ENCODE measurements around the gene FLCN. TPM values are rescaled to one million over a fixed set of nuclear protein-coding genes. Genes with fewer than 3 reads are reported as not detected.
"Not testable (repeated sequence)": the region's sequence is repeated elsewhere in the genome, so short reads cannot be mapped to it uniquely, and the experiment has no call there.

FLCN gene
- total RNA-seq, 1 donor from 2014 or later, result 35.5 TPM

GRCh38 chr17:17255689-17256088 is 18.7 kb upstream of the FLCN start:
- H3K4me1 Mint-ChIP-seq (ENCODE audit: low read depth); H3K27me3 Mint-ChIP-seq (ENCODE audit: insufficient read depth); intact Hi-C loops (cut with micrococcal nuclease); H3K4me3 Mint-ChIP-seq; DNase-seq (ENCODE audit: low spot score); H3K9me3 Mint-ChIP-seq; H3K27ac Mint-ChIP-seq: not testable (repeated sequence)
- peaks cover 39% of the 10 kb centered on the region for H3K36me3 Mint-ChIP-seq (ENCODE audit: low read depth)

GRCh38 chr17:17254036-17254435 is 17.1 kb upstream of the FLCN start:
- H3K4me3 Mint-ChIP-seq, result no peak overlapping the region
- no peaks in the 10 kb centered on the region for H3K4me1 Mint-ChIP-seq (ENCODE audit: low read depth)
- DNase-seq (ENCODE audit: low spot score), result no peak
- H3K9me3 Mint-ChIP-seq, result no peaks in the 10 kb centered on the region
- intact Hi-C loops (cut with micrococcal nuclease), result no loop called here
- no peak overlapping the region for H3K27ac Mint-ChIP-seq
- peaks cover 34% of the 10 kb centered on the region for H3K36me3 Mint-ChIP-seq (ENCODE audit: low read depth)
- H3K27me3 Mint-ChIP-seq (ENCODE audit: insufficient read depth), result no peaks in the 10 kb centered on the region

GRCh38 chr17:17253406-17253805 is 16.4 kb upstream of the FLCN start:
- Mint-ChIP-seq H3K36me3 (ENCODE audit: low read depth) (peaks cover 35% of the 10 kb centered on the region), H3K27ac (no peak overlapping the region), H3K9me3 (no peaks in the 10 kb centered on the region), H3K4me1 (ENCODE audit: low read depth) (no peaks in the 10 kb centered on the region), H3K4me3 (no peak overlapping the region), H3K27me3 (ENCODE audit: insufficient read depth) (no peaks in the 10 kb centered on the region)
- intact Hi-C loops (cut with micrococcal nuclease), result no loop called here
- DNase-seq (ENCODE audit: low spot score), result no peak

GRCh38 chr17:17252149-17252661 is 15.2 kb upstream of the FLCN start:
- no peak for DNase-seq (ENCODE audit: low spot score)
- peaks cover 39% of the 10 kb centered on the region for H3K36me3 Mint-ChIP-seq (ENCODE audit: low read depth)
- no peak overlapping the region for H3K4me3 Mint-ChIP-seq
- H3K9me3 Mint-ChIP-seq, result no peaks in the 10 kb centered on the region
- no peaks in the 10 kb centered on the region for H3K27me3 Mint-ChIP-seq (ENCODE audit: insufficient read depth)
- no peaks in the 10 kb centered on the region for H3K4me1 Mint-ChIP-seq (ENCODE audit: low read depth)
- intact Hi-C loops (cut with micrococcal nuclease), result no loop called here
- no peak overlapping the region for H3K27ac Mint-ChIP-seq

GRCh38 chr17:17246879-17247278 is 9.9 kb upstream of the FLCN start:
- Mint-ChIP-seq H3K27me3 (ENCODE audit: insufficient read depth) (no peaks in the 10 kb centered on the region), H3K9me3 (no peaks in the 10 kb centered on the region), H3K4me1 (ENCODE audit: low read depth) (no peaks in the 10 kb centered on the region), H3K4me3 (no peak overlapping the region), H3K36me3 (ENCODE audit: low read depth) (peaks cover 24% of the 10 kb centered on the region), H3K27ac (no peak overlapping the region)
- intact Hi-C loops (cut with micrococcal nuclease), result no loop called here
- no peak for DNase-seq (ENCODE audit: low spot score)

- no peak for DNase-seq (ENCODE audit: low spot score)
- Mint-ChIP-seq H3K27ac (no peak overlapping the region), H3K36me3 (ENCODE audit: low read depth) (peaks cover 15% of the 10 kb centered on the region), H3K4me3 (no peak overlapping the region), H3K4me1 (ENCODE audit: low read depth) (peaks cover 8% of the 10 kb centered on the region), H3K27me3 (ENCODE audit: insufficient read depth) (no peaks in the 10 kb centered on the region), H3K9me3 (no peaks in the 10 kb centered on the region)
- intact Hi-C loops (cut with micrococcal nuclease), result no loop called here
Observed at GRCh38 chr17:17243163-17243562, 6.2 kb upstream of the FLCN start.

GRCh38 chr17:17242246-17242645 is 5.3 kb upstream of the FLCN start:
- Mint-ChIP-seq H3K9me3 (no peaks in the 10 kb centered on the region), H3K4me1 (ENCODE audit: low read depth) (peaks cover 8% of the 10 kb centered on the region), H3K4me3 (no peak overlapping the region), H3K36me3 (ENCODE audit: low read depth) (peaks cover 8% of the 10 kb centered on the region), H3K27me3 (ENCODE audit: insufficient read depth) (peaks cover 3% of the 10 kb centered on the region), H3K27ac (no peak overlapping the region)
- no peak for DNase-seq (ENCODE audit: low spot score)
- intact Hi-C loops (cut with micrococcal nuclease), result no loop called here

GRCh38 chr17:17241656-17242055 is 4.7 kb upstream of the FLCN start:
- no peak overlapping the region for H3K27ac Mint-ChIP-seq
- intact Hi-C loops (cut with micrococcal nuclease), result no loop called here
- H3K27me3 Mint-ChIP-seq (ENCODE audit: insufficient read depth), result peaks cover 4% of the 10 kb centered on the region
- H3K4me3 Mint-ChIP-seq, result no peak overlapping the region
- H3K36me3 Mint-ChIP-seq (ENCODE audit: low read depth), result peaks cover 2% of the 10 kb centered on the region
- H3K9me3 Mint-ChIP-seq, result no peaks in the 10 kb centered on the region
- H3K4me1 Mint-ChIP-seq (ENCODE audit: low read depth), result peaks cover 8% of the 10 kb centered on the region
- no peak for DNase-seq (ENCODE audit: low spot score)

- Mint-ChIP-seq H3K27me3 (ENCODE audit: insufficient read depth) (peaks cover 4% of the 10 kb centered on the region), H3K4me3 (no peak overlapping the region), H3K36me3 (ENCODE audit: low read depth) (no peaks in the 10 kb centered on the region), H3K9me3 (no peaks in the 10 kb centered on the region), H3K27ac (no peak overlapping the region), H3K4me1 (ENCODE audit: low read depth) (peaks cover 25% of the 10 kb centered on the region)
- no peak for DNase-seq (ENCODE audit: low spot score)
- intact Hi-C loops (cut with micrococcal nuclease), result loop anchor here (5.0 kb wide), 1 partner anchor 352 kb away; the partner anchor contains the start of gene PEMT
Observed at GRCh38 chr17:17239832-17240231, 2.9 kb upstream of the FLCN start.

- Mint-ChIP-seq H3K9me3 (no peaks in the 10 kb centered on the region), H3K4me3 (peak overlapping the region; percentile 94), H3K36me3 (ENCODE audit: low read depth) (peaks cover 11% of the 10 kb centered on the region), H3K4me1 (ENCODE audit: low read depth) (peaks cover 25% of the 10 kb centered on the region), H3K27ac (peak overlapping the region; percentile 99), H3K27me3 (ENCODE audit: insufficient read depth) (peaks cover 4% of the 10 kb centered on the region)
- intact Hi-C loops (cut with micrococcal nuclease), result loop anchor here (1.0 to 5.0 kb wide), 10 partner anchors 30 to 736 kb away; partner anchors contain the start of genes DRC3, MPRIP, PEMT and PLD6
- no peak for DNase-seq (ENCODE audit: low spot score)
Observed at GRCh38 chr17:17236295-17237025, 508 bp downstream of the FLCN start.

- Mint-ChIP-seq H3K27me3 (ENCODE audit: insufficient read depth) (peaks cover 4% of the 10 kb centered on the region), H3K27ac (peak overlapping the region; percentile 99), H3K9me3 (no peaks in the 10 kb centered on the region), H3K36me3 (ENCODE audit: low read depth) (peaks cover 15% of the 10 kb centered on the region), H3K4me1 (ENCODE audit: low read depth) (peaks cover 25% of the 10 kb centered on the region), H3K4me3 (peak overlapping the region; percentile 94)
- DNase-seq (ENCODE audit: low spot score), result no peak
- intact Hi-C loops (cut with micrococcal nuclease), result loop anchor here (1.0 to 5.0 kb wide), 5 partner anchors 53 to 357 kb away; partner anchors contain the start of genes MPRIP and PEMT
Observed at GRCh38 chr17:17235212-17236174, 1.5 kb downstream of the FLCN start.

GRCh38 chr17:17232303-17232621 is 4.7 kb downstream of the FLCN start:
- Mint-ChIP-seq H3K27me3 (ENCODE audit: insufficient read depth) (peaks cover under 1% of the 10 kb centered on the region), H3K4me1 (ENCODE audit: low read depth) (peaks cover 16% of the 10 kb centered on the region), H3K27ac (no peak overlapping the region), H3K36me3 (ENCODE audit: low read depth) (peaks cover 31% of the 10 kb centered on the region), H3K4me3 (no peak overlapping the region), H3K9me3 (no peaks in the 10 kb centered on the region)
- DNase-seq (ENCODE audit: low spot score), result no peak
- intact Hi-C loops (cut with micrococcal nuclease), result no loop called here

Data from activated T-helper 1 cell treated with anti-CD3 and anti-CD28 coated beads, Interleukin-12 subunit alpha, Interleukin-12 subunit beta, Interleukin-2, Interleukin-4 antibody, amounts not matched to agents 30 ng/mL and 10 ng/mL and 1 ng/mL, durations not matched to agents 14 hours and 24 hours and 36 hours (primary cell).